ENCODE measurements around the gene EML3. TPM values are rescaled to one million over a fixed set of nuclear protein-coding genes. Genes with fewer than 3 reads are reported as not detected.

Gene EML3
- total RNA-seq, 4 donors from 2014 or later: 39.5 to 61.0 (median 42.9) TPM

GRCh38 chr11:62559204-62559603 lies 53.4 kb downstream of the EML3 start:
- no peak for DNase-seq (ENCODE audit: low spot score in 2 of 2)
- intact Hi-C loops (cut with DNase I; ENCODE audit: low total_unique reads): no loop called here
- no peak overlapping the region for H3K4me3 ChIP-seq (ENCODE audit: low read depth, poor library complexity, severe bottlenecking)
- TF ChIP-seq POLR2A (IDR thresholded peaks at IDR 0.05) (no peak), CTCF (IDR thresholded peaks at IDR 0.05) (no peak)
- WGBS, 2 donors: 64 to 77% methylated on average over 8 of the region's 8 CpGs

GRCh38 chr11:62558669-62559068 lies 53.9 kb downstream of the EML3 start:
- WGBS, 2 donors: 76 to 80% methylated on average over 9 of the region's 9 CpGs
- no peak overlapping the region for H3K4me3 ChIP-seq (ENCODE audit: low read depth, poor library complexity, severe bottlenecking)
- TF ChIP-seq POLR2A (IDR thresholded peaks at IDR 0.05): no peak
- no peak for TF ChIP-seq CTCF (IDR thresholded peaks at IDR 0.05)
- peak in 1 of 2 donors; percentile 72 for DNase-seq (ENCODE audit: low spot score in 2 of 2)
- intact Hi-C loops (cut with DNase I; ENCODE audit: low total_unique reads): no loop called here

GRCh38 chr11:62556875-62557631 lies 55.5 kb downstream of the EML3 start:
- intact Hi-C loops (cut with DNase I; ENCODE audit: low total_unique reads): no loop called here
- no peak overlapping the region for H3K4me3 ChIP-seq (ENCODE audit: low read depth, poor library complexity, severe bottlenecking)
- TF ChIP-seq CTCF (IDR thresholded peaks at IDR 0.05) (no peak), POLR2A (IDR thresholded peaks at IDR 0.05) (no peak)
- DNase-seq (ENCODE audit: low spot score in 2 of 2): peak in 1 of 2 donors; percentile 87
- 15 to 26% methylated on average over 3 of the region's 3 CpGs for WGBS, 2 donors

- intact Hi-C loops (cut with DNase I; ENCODE audit: low total_unique reads): no loop called here
- DNase-seq (ENCODE audit: low spot score in 2 of 2): peak; percentile 95 to 98
- 1 to 4% methylated on average over 13 to 14 of the region's 14 CpGs for WGBS, 2 donors
- H3K4me3 ChIP-seq (ENCODE audit: low read depth, poor library complexity, severe bottlenecking): no peak overlapping the region
- no peak for TF ChIP-seq POLR2A (IDR thresholded peaks at IDR 0.05)
- TF ChIP-seq CTCF (IDR thresholded peaks at IDR 0.05): no peak
Measured at GRCh38 chr11:62556108-62556874, 56.3 kb downstream of the EML3 start.

GRCh38 chr11:62555464-62556107 lies 57.0 kb downstream of the EML3 start:
- intact Hi-C loops (cut with DNase I; ENCODE audit: low total_unique reads): no loop called here
- DNase-seq (ENCODE audit: low spot score in 2 of 2): peak in 1 of 2 donors; percentile 85
- TF ChIP-seq CTCF (IDR thresholded peaks at IDR 0.05) (no peak), POLR2A (IDR thresholded peaks at IDR 0.05) (no peak)
- no peak overlapping the region for H3K4me3 ChIP-seq (ENCODE audit: low read depth, poor library complexity, severe bottlenecking)
- 0 to 1% methylated on average over 4 of the region's 4 CpGs for WGBS, 2 donors

Data from lower leg skin (tissue), 4 donors.